GM18526 (cell line): ENCODE results near the gene B9D1.

Source experiments
- POLR2A ChIP-seq: IDR thresholded peaks from 3 replicates; pipeline ENCODE4 v1.6.1; 2011; ENCODE audit not compliant: insufficient read length; ENCODE audit errors: extremely low read depth

The B9D1 gene

DNA sequence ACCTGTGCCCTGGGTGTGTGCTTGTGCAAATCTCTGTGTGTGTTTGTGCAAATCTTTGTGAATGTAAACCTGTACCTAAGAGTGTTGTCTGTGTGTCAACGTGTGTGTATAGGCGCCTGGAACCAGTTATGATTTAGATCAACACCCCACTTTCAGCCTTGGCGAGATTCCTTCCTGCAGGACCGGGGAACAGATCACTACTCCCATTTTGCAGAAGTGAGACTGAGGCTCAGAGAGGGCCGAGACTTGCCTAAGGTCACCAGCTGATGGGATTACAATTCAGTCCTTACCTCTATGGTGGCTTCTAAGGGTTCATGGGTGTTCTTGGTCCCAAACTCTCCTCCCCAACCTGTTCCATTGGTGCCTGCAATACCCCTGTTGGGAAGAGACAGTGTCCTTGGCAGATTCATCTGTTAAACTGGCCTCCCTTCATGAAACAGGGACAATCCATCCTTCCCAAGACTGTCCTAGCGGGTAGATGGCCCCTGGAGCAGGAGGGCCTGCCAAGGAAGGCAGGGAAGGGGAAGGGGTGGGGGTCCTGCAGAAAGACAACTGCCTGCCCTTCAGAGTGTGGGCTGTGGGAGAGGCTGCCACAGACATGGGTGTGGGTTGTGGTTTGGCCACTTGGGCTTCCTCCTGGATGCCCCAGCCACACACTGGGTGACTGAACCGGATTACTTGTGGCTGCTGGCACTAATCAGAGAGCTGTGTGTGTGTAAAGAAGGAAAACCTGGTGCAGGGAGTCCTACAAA lies 8.9 kb upstream of the B9D1 start:
- TF ChIP-seq POLR2A: no peak

DNA sequence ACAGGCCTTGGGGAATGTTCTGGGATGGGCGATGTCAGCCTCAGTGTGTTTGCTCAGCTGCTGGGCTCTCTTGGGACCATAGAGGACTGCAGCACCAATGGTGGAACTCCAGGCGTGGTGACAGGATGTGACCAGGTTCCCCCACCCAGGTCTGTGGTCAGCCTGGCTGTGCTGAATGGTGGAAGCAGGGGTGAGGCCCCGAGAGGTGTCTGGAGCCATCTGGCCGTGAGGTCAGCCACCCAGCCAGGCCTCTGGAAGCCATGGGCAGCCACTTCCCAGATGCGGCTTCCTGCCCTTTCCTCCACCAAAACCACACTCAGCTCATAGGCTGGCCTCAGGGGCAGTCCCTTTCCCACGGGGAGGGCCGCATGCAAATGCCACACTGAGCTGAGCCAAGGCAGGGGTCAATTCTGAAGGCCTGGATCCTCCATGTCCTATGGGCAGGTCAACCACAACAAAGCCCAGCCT lies 8.0 kb upstream of the B9D1 start:
- no peak for TF ChIP-seq POLR2A

DNA sequence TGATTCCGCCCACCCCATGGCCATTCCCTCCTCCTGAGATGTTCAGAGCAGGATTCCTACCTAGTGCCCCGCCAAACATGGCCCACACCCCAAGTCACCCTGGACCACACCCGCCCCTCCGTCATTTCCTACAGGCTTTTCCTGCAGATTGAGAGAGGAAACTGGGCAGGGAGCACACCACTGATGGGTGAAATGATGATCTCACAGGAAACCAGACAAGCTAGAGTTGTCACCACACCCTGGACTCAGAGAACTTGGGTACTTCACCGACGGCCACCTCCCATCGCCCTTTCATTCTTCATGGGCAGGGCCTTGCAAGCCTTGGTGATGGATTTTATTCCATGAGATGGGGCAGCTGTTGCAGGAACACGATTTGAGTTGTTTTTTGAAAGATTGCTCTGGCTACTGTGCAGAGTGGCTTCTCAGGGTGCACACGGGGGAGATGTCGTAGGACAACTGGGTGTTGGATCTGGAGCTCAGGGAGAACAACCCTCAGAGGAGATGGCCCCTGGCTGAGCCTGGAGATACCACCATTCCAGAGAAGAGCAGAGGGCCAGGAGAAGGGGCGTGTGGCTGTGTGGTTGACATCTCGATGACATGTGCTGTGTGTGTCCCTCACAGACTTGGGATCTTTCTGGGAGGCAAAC lies 7.4 kb upstream of the B9D1 start:
- TF ChIP-seq POLR2A: no peak

DNA sequence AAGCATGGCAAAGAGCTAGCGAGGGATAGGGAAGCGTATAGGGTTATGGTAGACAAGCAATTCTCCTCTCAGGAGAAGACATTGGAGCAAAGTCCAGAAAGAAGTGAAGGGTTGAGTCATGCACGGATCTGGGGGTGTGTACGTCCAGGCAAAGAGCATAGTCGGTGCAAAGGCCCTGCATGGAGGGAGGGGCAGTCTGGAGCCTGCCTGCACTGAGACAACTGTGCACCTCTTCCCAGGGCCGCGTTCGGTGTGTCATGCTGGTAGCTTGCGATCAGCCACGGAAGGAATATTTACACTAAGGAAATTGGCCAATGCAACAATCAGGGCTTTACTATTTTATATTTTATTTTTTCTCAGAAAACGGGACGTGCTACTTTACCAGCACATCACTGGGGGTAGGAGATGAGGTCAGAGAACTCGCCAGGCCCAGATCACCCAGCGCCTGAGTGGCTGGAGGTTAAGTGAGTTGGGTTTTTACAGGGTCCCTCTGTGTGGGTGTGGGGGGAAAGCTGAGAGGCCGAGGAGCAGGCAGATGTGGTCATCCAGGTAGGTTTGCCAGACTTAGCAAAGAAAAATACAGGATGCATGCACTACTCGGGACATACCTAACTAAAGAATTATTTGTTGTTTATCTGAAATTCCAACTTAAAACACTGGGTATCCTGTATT lies 6.7 kb upstream of the B9D1 start:
- no peak for TF ChIP-seq POLR2A

DNA sequence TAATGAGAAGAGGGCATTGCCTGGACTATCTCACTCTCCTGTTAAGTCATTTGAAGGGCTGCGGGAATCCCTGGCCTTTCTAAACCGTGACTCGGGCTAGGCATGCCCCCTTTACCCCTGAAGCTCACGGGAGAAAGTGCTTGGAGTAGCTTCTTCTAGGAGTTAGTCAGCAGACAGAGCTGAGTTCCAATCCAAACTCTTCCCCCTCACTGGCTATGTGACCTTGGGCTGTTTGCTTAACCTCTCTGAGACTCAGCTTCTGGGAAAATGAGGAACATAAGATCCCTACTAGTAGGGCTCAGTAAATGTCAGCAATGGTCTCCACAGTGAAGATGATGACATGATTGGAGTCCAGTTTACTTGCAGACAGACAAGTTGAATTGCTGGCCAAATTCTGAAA lies 5.7 kb upstream of the B9D1 start:
- no peak for TF ChIP-seq POLR2A

DNA sequence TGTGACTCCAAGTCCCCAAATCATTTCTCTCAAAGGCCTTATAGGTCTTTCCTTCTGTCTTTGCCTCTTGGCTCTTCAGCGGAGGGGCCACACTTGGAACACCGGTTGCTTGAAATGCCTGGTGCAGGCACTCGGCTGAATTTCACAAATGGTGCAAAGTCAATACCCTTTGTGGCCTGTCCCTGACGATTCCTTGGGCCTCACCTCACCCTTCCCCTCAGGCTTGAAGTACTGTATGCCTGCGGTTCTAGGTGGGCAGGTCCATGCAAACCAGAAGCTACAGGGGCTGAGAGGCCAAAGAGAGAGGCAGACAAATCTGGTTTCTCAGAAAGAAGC lies 4.1 kb upstream of the B9D1 start:
- no peak for TF ChIP-seq POLR2A

DNA sequence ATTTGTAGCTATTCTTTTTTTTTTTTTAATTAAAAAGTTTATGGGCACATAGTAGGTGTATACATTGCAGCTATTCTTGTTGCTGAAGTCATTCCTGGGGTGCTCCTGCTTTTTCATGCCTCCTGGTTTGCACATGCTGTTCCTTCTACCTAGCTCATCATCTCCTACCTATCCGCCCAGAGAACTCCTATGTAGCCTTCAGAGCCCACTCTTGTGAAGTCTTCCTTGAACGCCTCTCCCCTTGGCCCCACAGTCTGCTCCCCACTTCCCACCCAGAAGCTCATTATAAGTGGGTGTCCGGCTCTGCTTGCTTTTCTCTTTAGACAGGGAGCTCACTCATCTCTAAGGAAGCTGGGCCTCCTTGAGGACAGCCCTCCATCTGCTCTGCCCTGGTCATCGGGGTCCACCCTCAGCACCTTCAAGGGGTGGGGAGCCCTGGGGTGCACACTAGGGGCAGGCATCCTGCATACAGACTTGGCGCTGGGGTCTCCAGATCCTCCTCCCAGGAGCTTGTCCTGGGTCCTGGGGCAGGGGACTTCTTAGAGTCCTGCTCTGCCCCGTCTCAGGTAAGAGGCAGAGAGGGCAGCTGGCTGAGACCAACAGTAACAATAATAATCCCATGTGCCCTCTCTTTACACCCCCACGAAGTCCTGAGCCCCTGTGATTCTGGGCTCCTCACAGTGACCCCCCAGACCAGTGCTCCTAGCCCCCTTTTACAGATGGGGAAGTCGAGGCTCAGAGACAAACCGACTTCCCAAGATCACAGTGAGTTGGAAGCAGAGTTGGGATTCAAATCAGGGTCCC lies 3.5 kb upstream of the B9D1 start:
- no peak for TF ChIP-seq POLR2A

DNA sequence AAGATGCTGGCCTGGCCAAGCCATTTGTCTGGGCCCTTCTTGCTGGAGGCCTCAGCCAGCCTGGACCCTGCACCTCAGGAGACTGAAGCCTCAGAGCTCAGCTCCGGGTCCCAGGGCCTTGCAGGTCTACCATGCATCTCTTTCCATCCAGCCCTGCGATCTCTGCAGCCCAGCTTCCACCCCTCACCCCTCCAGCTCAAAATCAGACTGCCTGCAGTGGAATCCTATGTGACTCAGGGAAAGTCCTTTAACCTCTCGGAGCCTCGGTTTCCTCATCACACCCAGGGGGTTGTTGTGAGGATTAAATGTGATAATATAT lies 2.9 kb upstream of the B9D1 start:
- TF ChIP-seq POLR2A: no peak

DNA sequence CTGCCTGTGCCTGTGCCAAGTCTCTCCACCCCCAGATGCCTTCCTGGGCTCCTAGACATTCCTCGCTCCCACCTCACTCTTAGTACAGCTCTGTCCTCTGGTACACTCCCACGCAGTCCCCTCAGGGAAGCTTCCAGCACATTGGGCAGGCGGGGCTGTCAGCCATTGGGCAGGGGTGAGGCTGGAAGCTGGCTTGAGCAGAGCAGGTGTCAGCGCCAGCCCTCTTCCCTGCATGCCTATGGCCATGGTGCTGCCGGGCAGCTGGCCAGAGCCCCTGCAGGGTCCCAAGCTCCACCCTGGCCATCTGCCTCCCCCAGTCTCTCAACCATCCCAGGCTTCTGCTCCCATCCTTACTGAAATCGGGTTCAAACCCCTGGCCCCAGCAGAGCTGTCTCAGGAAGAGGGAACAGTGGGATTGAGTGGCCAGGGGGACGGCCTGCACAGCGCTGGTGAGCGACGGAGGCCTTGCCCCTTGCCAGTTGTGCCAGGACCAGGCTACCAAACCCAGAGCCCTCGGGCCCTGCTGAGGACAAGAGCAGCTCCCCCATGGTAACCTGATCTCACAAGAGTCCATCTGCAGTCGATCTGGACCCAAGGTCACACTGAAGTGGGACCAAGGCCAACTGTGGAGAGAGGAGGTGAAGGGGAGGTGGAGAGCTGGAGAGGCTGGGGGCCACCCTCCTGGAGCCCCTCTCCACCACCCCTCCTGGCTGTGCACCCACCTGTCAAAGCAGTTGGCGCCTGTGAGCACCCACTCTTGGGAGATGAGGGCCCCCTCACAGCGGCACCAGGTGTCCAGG lies 2.4 kb upstream of the B9D1 start:
- no peak for TF ChIP-seq POLR2A

DNA sequence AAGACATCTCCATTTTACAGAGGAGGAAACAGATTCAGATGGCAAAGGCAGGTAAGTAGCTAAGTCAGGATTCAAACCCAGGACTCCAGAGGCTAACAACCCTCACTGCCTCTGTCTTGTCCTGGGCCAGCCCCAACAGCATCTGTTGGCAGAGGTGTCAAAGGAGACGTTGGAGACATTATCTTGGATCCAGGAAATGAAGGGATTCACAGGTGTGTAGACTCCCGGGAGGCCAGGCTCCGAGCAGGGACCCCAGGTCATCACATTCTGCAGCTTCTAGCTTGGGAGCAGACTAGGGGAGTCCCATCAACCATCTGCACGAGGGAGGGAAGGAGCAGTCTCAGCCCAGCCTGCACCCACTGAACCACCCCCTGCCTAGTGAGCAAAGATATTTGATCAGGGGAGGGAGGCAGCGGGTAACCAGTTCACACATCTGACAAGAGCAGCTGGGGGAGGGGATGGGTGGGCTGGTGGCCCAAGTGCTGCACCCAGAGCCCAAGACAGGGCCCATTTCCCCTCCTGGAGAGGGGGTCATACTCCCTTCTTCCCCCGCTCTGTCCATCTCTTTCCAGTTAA lies 1.0 kb upstream of the B9D1 start:
- TF ChIP-seq POLR2A: no peak

DNA sequence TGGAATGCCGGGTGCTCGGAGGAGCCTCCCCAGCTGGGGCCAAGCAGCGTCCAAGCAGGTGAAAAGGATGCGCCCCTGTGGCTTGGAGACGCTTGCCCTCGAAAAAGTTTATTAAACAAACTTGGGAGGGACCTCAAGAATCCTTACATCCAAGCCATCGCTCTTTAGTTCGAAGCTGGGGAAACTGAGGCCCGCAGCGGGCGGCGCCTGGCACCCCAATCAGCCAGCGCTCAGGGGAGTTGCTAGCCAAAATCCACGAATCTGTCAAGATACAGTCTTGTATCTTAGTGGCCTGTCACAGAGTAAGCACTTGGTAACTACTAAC lies 553 bp upstream of the B9D1 start:
- TF ChIP-seq POLR2A: no peak

DNA sequence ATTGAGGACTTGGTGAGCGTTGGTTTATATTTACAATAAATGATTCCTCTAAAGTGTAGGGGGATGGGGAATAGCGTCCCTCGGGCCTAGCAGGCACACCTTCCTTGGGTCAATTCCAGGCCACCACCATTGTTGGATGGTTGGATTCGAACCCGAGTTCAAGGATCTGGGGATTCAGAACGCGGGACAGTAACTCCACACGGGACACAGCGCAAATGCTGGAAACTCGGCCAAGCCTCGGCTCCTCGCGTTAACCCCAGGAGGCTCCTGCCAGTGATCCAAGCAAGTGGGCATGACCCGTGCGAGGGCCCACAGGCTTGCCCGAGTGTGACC lies 613 bp downstream of the B9D1 start:
- no peak for TF ChIP-seq POLR2A

DNA sequence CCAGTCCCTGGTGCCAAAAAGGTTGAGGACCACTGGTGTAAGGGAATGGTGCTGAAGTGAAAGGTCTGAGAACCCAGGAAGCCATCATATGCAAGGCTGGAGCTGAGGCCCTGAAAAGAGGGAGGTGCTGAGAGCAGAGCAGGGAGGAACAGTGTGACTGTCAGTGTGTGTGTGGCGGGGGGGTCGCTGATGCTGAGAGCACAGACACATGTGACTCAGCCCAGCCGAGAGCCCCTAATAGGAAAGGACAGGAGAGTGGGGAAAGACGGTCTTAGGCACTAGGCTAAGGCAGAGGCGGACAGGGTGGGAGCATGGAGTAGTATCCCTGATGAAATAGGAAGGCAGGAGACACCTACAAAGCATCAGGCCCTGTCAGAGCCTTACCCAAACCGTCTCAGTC lies 1.2 kb downstream of the B9D1 start:
- no peak for TF ChIP-seq POLR2A

DNA sequence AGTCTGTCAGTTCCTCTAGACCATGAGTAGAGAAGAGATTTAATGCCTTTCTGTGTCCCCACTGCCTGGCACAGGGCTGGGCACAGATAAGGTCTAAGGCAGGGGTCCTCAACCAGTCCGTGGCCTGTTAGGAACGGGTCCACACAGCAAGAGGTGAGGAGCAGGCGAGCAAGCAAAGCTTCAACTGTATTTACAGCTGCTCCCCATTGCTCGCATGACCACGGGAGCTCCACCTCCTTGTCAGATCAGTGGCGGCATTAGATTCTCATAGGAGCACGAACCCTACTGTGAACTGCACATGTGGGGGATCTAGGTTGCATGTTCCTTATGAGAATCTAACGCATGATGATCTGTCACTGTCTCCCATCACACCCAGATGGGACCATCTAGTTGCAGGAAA lies 1.8 kb downstream of the B9D1 start:
- TF ChIP-seq POLR2A: no peak

DNA sequence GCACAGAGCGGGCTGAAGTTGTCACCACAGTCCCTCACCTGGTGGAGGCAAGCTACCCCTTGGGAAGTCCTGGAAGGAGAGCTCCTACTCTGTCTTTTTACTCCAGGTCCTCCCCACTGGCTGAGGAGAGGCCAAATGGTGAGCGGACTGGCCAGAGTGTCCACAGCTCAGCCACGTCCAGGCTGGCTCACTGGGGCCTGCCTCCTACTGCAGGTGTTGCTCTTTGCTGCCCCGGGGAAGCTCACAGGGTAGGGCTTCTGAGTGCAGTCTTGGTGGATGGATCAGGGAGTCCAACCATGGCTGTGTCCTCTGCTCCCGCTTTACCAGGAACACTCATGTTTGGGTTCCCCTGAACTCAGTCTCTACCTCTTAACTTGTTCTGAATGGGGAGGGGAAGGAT lies 2.7 kb downstream of the B9D1 start:
- TF ChIP-seq POLR2A: no peak

DNA sequence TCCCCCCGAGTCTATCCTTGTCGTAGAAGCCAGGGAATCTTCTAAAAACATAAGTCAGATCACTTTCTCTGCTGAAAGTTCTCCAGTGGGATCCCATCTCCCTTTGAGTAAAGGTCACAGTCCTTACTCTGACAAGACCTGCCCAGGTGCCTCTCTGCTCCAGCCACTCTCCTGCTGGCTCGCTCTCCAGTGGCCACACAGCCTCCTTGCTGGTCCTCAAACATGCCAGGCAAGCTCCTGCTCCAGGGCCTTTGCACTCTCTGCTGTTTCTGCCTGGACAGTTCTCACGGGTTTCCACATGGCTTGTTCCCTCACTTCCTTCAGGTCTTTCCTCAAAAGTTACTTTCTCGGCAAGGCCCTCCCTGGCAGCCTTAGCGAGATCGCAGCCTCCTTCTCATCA lies 3.4 kb downstream of the B9D1 start:
- no peak for TF ChIP-seq POLR2A

DNA sequence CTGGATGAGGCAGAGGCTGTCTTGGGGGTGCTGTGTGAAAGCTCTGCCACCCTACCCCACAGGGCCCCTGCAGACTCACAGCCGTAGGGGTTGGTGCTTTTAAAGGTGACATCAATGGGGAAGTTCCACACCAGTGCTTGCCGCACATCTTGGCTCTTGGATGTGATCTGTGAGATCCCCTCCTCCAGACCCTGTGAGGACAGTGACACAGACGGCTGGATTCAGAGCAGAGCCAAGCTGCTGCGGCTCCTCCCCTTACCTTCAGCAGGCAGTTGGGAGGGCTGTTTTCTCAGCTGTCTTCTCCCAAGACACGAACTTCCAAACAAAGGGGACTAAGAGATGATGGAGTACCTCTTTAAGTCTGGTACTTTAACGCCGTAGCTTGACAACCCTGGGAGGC lies 4.8 kb downstream of the B9D1 start:
- TF ChIP-seq POLR2A: no peak
